ENCODE data around the gene PPIH.

GRCh38 chr1:42639116-42639515 lies 19.1 kb upstream of the PPIH start:
- TF ChIP-seq, protein P1, sequence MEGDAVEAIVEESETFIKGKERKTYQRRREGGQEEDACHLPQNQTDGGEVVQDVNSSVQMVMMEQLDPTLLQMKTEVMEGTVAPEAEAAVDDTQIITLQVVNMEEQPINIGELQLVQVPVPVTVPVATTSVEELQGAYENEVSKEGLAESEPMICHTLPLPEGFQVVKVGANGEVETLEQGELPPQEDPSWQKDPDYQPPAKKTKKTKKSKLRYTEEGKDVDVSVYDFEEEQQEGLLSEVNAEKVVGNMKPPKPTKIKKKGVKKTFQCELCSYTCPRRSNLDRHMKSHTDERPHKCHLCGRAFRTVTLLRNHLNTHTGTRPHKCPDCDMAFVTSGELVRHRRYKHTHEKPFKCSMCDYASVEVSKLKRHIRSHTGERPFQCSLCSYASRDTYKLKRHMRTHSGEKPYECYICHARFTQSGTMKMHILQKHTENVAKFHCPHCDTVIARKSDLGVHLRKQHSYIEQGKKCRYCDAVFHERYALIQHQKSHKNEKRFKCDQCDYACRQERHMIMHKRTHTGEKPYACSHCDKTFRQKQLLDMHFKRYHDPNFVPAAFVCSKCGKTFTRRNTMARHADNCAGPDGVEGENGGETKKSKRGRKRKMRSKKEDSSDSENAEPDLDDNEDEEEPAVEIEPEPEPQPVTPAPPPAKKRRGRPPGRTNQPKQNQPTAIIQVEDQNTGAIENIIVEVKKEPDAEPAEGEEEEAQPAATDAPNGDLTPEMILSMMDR (IDR thresholded peaks at IDR 0.05; ENCODE audit: poor library complexity, severe bottlenecking), result no peak
- TF ChIP-seq TAF1 (IDR thresholded peaks at IDR 0.05; ENCODE audit: low read depth) (no peak), EZH2 (IDR thresholded peaks at IDR 0.05; ENCODE audit: borderline replicate concordance, insufficient read depth, low read length, poor library complexity, severe bottlenecking) (no peak), POLR2AphosphoS5 (IDR thresholded peaks at IDR 0.05) (no peak), SMC3 (conservative IDR thresholded peaks at IDR 0.05; ENCODE audit: poor library complexity) (no peak), RAD21 (conservative IDR thresholded peaks at IDR 0.05) (no peak)
- TF ChIP-seq, protein P2, sequence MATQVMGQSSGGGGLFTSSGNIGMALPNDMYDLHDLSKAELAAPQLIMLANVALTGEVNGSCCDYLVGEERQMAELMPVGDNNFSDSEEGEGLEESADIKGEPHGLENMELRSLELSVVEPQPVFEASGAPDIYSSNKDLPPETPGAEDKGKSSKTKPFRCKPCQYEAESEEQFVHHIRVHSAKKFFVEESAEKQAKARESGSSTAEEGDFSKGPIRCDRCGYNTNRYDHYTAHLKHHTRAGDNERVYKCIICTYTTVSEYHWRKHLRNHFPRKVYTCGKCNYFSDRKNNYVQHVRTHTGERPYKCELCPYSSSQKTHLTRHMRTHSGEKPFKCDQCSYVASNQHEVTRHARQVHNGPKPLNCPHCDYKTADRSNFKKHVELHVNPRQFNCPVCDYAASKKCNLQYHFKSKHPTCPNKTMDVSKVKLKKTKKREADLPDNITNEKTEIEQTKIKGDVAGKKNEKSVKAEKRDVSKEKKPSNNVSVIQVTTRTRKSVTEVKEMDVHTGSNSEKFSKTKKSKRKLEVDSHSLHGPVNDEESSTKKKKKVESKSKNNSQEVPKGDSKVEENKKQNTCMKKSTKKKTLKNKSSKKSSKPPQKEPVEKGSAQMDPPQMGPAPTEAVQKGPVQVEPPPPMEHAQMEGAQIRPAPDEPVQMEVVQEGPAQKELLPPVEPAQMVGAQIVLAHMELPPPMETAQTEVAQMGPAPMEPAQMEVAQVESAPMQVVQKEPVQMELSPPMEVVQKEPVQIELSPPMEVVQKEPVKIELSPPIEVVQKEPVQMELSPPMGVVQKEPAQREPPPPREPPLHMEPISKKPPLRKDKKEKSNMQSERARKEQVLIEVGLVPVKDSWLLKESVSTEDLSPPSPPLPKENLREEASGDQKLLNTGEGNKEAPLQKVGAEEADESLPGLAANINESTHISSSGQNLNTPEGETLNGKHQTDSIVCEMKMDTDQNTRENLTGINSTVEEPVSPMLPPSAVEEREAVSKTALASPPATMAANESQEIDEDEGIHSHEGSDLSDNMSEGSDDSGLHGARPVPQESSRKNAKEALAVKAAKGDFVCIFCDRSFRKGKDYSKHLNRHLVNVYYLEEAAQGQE (IDR thresholded peaks at IDR 0.05; ENCODE audit: borderline replicate concordance), result no peak

All from neural cell (in vitro differentiated cells).